ENCODE data around the gene RTRAF.

Gene RTRAF

GRCh38 chr14:52032204-52032801 is 43.0 kb downstream of the RTRAF start:
- Histone ChIP-seq H3K4me3 (ENCODE audit: low read depth, low read length) (no peak overlapping the region), H3K27ac (no peak overlapping the region)

GRCh38 chr14:52033101-52033642 is 43.8 kb downstream of the RTRAF start:
- H3K4me3 ChIP-seq (ENCODE audit: low read depth, low read length) = no peak overlapping the region
- no peak overlapping the region for H3K27ac ChIP-seq
- no peak overlapping the region for H3K4me2 ChIP-seq (ENCODE audit: low read length)
- H3K9ac ChIP-seq = no peak overlapping the region
- no peak for TF ChIP-seq CTCF (IDR thresholded peaks at IDR 0.05)
- H3K4me1 ChIP-seq = peaks cover 3% of the 10 kb centered on the region
- no peak overlapping the region for H2AFZ ChIP-seq
- no peaks in the 10 kb centered on the region for H3K27me3 ChIP-seq (ENCODE audit: control insufficient read depth, insufficient read depth, low read length)
- H3K9me3 ChIP-seq (ENCODE audit: control insufficient read depth, low read length) = no peaks in the 10 kb centered on the region
- H3K36me3 ChIP-seq (ENCODE audit: control insufficient read depth, insufficient read depth, low read length) = no peaks in the 10 kb centered on the region
- no peaks in the 10 kb centered on the region for H3K79me2 ChIP-seq

More at GRCh38 chr14:52032204-52032801, 43.0 kb downstream of the RTRAF start:
- Histone ChIP-seq H2AFZ (no peak overlapping the region), H3K79me2 (no peaks in the 10 kb centered on the region), H3K9me3 (ENCODE audit: control insufficient read depth, low read length) (no peaks in the 10 kb centered on the region), H3K9ac (no peak overlapping the region), H3K36me3 (ENCODE audit: control insufficient read depth, insufficient read depth, low read length) (no peaks in the 10 kb centered on the region), H3K27me3 (ENCODE audit: control insufficient read depth, insufficient read depth, low read length) (no peaks in the 10 kb centered on the region), H3K4me2 (ENCODE audit: low read length) (no peak overlapping the region), H3K4me1 (peaks cover 3% of the 10 kb centered on the region)
- TF ChIP-seq CTCF (IDR thresholded peaks at IDR 0.05) = no peak

- no peak overlapping the region for H3K9ac ChIP-seq
- H3K4me1 ChIP-seq = no peaks in the 10 kb centered on the region
- H3K27me3 ChIP-seq (ENCODE audit: control insufficient read depth, insufficient read depth, low read length) = no peaks in the 10 kb centered on the region
- H3K27ac ChIP-seq = no peak overlapping the region
- no peak overlapping the region for H3K4me3 ChIP-seq (ENCODE audit: low read depth, low read length)
- no peaks in the 10 kb centered on the region for H3K9me3 ChIP-seq (ENCODE audit: control insufficient read depth, low read length)
- H3K79me2 ChIP-seq = peaks cover 4% of the 10 kb centered on the region
- no peaks in the 10 kb centered on the region for H3K36me3 ChIP-seq (ENCODE audit: control insufficient read depth, insufficient read depth, low read length)
- no peak for TF ChIP-seq CTCF (IDR thresholded peaks at IDR 0.05)
- H3K4me2 ChIP-seq (ENCODE audit: low read length) = no peak overlapping the region
- no peak overlapping the region for H2AFZ ChIP-seq
Measured at GRCh38 chr14:52039124-52039815, 49.9 kb downstream of the RTRAF start.

- H3K4me1 ChIP-seq = no peaks in the 10 kb centered on the region
Measured at GRCh38 chr14:52040598-52040997, 51.3 kb downstream of the RTRAF start.

More at GRCh38 chr14:52040598-52040997, 51.3 kb downstream of the RTRAF start:
- Histone ChIP-seq H3K27ac (no peak overlapping the region), H3K4me2 (ENCODE audit: low read length) (no peak overlapping the region), H3K9ac (no peak overlapping the region), H3K4me3 (ENCODE audit: low read depth, low read length) (no peak overlapping the region), H2AFZ (no peak overlapping the region), H3K79me2 (peaks cover 4% of the 10 kb centered on the region), H3K9me3 (ENCODE audit: control insufficient read depth, low read length) (no peaks in the 10 kb centered on the region), H3K36me3 (ENCODE audit: control insufficient read depth, insufficient read depth, low read length) (no peaks in the 10 kb centered on the region), H3K27me3 (ENCODE audit: control insufficient read depth, insufficient read depth, low read length) (no peaks in the 10 kb centered on the region)
- no peak for TF ChIP-seq CTCF (IDR thresholded peaks at IDR 0.05)
